Activated T-cell treated with anti-CD3 and anti-CD28 coated beads for 1 hour (primary cell): Measurements from ENCODE around the gene L3MBTL3.

Source experiments
- DNase-seq: peaks from one replicate; pipeline ENCODE4 v3.0.0-alpha.2; 2020; ENCODE audit warnings: low read depth

Gene L3MBTL3

DNA sequence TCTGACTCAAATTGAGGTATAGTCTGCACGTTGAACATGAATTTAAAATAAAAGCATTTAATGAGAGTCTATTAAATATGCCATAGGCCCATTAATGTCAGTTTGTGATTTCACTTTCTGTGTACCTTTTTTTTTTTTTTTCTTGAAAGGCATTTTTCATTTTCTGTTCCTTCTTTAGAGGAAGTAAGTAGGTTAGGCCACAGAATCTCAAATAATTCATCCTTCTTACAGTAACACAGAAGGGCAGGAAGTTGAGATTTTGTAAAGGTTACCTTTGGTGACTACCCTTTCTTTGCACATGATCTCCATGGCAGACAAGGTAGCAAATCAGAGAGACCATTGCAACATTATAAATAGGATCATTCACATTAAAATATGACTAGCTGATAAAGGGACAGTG, 9.6 kb downstream of the L3MBTL3 start:
- DNase-seq, result no peak

DNA sequence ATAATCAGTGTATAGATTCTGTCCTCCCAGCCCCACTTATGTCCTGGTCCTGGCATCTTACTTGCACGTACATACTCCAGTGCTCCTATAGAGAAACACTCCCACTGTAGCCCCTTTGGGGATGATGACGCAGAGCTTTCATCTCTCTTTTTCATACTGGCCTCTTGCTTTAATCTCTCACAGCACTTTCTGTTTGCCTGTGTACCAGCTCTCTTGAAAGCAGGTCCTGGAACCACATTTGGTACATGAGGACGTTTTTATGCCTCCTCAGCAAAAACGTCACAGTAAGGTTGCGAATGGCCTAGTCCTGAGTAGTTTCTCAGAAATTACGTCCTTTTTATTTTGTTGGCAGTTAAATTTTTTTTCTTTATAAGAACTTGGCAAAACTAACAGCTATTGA, 10.8 kb downstream of the L3MBTL3 start:
- DNase-seq, result no peak

DNA sequence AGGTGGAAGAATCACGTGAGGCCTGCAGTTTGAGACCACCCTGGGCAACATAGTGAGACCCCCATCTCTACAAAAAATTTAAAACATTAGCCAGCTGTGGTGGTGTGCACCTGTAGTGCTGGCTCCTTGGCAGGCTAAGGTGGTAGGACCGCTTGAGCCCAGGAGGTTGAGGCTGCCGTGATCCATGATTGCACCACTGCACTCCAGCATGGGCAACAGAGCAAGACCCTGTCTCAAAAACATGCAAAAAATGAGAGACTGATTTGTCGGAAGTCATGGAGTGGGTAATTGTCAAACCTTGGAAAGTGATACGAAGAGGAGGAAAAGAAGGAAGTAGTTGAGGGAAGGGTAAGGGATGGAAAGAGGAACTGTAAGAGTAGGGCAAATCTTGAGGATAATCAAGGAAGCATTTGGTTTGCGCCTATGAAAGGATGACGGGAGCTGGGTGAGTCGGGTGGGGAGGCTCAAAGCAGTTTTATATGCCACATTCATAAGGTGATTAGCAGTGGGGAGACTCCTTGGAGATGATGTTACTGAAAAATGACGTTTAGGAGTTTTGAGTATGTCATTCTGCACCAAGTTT, 14.5 kb downstream of the L3MBTL3 start:
- no peak for DNase-seq

DNA sequence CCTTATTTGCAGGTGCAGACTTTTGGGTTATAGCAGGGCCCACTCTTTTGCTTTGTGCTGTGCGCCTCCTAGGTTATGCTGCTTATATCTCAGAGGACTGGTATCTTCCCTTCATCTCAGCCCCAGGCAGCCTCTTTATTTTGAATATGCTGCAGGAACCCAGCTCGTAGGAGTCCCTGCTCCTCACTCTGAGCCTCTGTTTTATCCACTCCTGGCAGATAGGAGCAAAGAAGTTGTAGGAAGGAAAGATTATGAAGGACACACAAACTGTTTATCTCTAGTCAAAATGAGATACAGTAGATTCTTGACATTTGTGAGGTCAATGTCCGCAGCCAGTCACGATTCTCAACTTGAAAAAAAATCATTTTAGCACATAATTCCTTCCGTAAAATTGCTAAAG, 15.6 kb downstream of the L3MBTL3 start:
- no peak for DNase-seq

DNA sequence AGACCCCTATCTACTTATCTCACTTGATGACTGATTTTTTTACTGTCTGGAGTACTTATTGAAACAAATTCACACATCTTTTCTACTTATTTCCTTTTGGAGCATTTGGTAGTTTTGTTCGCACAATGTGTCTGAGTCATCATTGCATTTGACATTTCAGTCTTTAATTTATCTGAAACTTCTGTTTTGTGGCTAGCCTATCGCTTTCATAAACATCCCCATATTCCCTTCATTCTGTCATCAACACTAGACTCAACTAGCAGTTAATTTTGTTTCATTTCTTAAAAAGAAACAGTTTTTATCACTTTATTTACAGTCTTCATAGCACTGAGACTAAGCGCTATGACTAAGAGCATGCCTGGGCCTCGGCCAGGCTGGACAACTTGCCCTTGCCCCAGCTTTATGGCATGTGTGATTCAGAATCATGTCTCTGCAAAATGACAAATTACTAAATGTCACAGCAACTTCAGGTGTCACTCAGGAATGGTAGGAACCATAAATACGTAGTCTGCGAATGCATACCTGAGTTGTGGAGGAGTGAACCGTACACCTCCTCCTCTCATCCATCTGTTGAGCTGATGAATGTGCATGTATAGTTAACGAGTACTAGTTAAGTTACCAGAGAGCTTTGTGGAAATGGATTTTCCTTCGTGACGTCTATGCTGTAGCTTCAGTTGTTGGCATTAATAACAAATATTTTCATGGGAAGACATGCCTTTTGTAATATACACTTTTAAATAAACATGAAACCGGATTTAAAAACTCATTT, 16.2 kb downstream of the L3MBTL3 start:
- DNase-seq, result no peak

DNA sequence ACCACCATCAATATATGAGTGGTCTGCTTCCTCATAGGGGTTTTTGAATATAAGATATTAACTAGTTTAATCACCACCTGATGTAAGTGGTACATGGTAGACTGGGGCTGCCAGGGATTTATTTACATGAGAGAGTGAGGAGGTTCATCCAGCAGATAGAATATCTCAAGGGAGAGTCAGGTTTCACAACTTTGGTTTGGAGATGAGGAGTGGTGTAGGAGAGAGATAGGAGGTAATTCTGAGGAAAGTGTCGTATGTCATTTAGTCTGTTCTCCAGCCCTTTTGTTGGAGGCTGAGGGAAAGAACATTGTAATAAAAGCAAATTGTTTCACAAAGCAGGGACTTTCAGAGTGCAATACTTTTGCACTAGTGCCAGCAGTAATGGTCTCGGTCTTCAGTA, 16.8 kb downstream of the L3MBTL3 start:
- DNase-seq, result no peak

DNA sequence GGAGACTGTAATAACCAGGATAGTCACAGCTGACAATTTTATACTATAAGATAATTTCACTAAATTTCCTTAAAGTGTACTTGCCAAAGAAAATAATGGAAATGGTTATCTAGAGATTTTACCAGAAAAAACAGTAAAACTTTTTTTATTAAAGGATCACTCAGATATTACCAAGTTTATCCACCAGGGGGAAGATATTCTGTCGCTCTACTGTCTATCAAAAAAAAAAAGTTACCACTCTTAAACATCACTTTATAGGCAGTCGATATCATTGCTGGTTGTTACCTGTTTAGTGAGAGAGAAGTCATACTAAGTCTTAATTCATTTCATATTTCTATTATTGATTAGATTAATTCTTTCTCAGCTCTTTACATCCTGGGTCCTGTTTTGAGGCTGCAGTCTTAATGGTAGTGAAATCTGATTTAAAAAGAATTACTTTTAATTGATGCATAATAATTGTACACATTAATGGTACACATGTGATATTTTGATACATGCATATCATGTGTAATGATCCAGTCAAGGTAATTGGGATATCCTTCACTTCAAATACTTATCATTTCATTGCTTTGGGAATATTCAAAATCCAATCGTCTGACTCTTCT, 18.9 kb downstream of the L3MBTL3 start:
- DNase-seq, result no peak

DNA sequence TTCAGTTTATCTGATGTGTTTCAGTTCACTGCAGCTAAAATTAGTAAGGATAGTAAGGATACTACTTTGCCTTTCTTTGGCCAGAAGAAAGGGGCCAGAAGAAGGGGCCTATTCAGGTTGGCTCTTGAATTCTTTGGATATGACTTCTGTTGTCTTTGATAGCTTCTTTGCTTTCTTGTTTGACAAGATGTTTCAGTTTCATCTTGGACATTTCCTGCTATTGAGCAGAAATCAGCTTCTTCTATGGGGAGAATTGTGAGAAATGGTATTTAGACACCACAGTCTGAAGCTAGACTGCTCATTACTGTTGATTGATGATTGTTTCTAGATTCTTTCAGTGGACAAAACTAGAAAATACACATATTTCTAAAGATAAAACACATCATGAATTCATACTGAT, 23.2 kb downstream of the L3MBTL3 start:
- DNase-seq, result no peak

DNA sequence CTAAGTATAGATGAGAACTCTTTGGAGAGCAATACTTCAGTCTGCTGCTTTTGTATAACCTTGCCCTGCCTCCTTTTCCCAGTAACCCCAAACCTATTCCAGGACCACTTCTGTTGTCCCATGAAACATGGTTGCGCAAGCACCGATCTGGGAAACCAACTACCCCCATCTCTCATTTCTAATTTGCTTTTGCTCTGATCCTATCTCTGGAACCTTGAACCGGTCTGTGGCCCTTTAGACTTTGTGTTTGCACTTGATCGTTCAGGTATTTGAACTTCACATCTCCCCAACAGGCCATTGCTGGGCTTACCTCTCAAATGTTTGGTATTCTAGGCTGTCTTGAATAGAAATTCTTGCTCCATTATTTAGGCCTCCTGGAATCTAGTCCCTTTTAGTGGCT, 25.0 kb downstream of the L3MBTL3 start:
- DNase-seq, result no peak

DNA sequence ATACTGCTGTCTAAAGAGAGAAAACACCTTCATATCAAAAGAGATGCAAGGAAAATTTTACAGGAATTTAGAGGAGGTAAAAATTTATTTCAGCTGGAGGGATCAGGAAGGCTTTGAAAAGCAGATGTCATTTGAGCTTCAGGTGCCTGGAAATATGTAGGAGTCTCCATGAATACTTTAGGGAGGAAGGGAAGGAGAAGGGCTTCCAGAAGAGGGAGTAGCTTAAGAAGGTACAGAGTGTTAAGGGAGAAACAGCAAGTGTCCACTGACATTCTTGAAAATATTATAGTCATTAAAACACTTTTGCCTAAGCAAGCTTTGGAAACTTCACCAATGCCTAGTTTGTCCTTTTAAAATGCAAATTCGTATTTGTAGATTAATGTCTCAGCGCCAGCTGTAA, 27.2 kb downstream of the L3MBTL3 start:
- DNase-seq, result no peak

DNA sequence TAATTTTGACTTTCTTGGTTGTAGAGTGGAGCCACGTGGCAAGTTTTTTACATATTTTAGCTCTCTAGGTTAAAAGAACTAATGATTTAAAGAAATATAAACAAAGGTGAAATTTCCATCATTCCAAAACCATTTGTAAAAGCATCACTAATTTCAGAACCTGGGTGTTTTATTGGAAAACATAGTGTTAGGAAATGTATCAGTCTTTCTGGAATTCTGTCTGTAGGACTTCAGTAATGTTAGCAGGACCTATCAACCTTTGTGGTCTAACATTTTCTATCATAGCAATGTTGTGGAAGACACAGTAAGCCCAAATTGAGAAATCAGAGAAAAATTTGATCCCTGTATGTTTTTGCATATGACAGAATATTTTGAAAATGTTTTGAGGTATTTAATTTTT, 28.3 kb downstream of the L3MBTL3 start:
- no peak for DNase-seq

DNA sequence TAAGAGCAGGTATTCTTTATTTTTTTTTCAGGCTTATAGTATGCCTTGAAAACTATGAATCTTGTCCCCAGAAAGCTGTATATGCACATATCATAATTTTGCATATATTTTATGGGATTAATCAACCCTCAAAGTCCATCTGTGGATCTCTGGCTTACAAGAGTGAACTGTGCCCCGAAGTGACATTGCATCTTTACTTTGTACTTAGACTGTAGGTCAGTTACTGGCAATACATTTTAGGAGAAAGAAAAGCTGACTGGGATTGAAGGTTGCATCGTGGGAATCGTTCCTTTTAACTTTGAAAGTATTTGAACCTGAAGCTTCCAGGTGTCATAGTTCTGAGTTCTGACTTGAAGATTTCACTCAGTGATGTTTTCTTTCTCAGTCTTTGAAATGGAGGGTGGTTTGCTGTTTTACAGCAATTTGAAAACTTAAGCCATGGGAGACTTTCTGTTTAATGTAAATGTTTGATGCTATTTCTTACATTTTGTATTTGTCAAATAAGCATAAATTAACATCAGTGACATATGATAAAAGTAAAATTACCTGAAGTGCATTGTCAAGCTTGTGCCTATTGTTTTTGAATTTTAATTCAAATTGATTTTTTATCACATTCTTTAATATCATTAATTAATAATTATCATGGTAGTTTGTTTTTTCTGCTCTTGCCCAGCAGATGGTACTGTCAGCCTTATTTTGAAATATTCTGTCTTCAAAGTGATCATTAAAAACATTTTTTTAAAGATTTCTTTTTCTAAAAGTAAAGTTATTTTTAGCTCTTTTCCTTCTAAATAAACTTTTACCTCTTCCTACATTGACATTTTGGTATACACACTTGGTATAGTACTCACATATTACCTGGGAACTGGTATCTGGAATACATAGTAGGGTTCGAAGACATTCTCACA, 29.0 kb downstream of the L3MBTL3 start:
- no peak for DNase-seq

DNA sequence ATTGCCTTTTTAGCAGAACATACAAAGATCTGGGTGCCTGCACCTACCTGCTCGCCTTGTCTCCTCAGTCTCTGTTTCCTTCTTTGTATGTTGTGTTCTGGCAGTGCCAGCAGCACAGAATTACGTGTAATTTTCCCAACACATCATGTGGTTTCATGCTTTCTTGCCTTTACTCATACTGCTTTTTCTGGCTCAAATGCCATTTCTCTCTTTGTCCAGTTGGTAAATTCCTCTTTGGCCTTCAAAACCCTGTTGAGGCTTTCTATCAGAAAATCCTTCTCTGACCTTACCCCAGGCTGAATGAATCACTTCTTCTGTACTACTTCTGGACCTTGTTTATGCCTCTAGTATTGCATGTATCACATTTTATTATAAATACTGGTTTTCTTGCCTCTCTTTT, 31.8 kb downstream of the L3MBTL3 start:
- no peak for DNase-seq

DNA sequence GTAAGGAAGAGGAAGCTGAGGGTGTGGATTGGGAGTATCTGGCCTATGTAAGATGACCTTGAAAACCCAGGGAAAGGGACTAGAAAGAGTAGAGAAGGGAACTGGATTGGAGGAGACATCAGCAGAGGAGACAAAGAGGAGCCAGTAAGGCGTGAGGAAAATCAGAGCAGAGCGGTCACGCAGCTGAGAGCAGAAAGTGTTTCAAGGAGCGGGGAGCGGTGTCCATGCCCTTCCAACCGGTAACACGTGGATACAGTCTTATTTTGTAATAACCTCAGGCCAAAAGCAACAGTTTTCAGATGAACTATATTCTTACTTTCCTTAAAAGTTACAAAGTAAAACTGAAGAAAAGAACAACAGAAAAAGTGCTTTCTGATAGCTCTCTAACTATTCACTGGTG, 36.3 kb downstream of the L3MBTL3 start:
- no peak for DNase-seq

DNA sequence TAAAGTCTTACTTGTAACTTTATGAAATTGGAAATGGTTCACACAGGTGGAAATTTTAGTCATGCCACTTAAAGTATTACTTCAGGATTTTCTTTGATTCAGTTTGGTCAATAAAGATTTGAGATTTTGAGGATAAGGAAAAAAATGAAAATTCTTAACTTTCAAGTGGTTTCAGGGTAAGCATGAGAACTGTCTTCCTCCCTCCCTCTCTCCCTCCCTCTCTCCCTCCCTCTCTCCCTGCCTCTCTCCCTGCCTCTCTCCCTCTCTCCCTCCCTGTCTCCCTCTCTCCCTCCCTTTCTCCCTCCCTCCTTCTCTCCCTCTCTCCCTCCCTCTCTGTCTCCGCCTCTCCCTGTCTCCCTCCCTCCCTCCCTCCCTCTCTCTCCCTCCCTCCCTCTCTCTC, 36.9 kb downstream of the L3MBTL3 start:
- DNase-seq, result no peak

DNA sequence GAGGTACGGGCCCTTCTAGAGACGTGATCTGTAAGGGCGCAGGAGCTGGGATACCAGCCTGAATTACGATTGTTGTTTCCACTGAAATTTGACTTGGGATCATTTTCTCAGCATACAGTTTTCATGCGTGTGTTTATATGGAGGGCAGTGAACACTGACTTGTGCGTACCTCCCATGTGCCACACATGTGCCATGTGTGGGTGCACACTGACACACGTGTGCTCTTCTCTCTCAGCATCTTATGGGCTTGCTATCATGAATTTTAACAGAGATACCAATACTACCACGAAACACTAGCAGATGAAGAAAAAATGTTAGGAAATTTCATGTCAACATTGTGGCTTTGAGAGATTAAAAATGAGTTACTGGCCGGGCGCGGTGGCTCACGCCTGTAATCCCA, 39.1 kb downstream of the L3MBTL3 start:
- DNase-seq, result no peak

DNA sequence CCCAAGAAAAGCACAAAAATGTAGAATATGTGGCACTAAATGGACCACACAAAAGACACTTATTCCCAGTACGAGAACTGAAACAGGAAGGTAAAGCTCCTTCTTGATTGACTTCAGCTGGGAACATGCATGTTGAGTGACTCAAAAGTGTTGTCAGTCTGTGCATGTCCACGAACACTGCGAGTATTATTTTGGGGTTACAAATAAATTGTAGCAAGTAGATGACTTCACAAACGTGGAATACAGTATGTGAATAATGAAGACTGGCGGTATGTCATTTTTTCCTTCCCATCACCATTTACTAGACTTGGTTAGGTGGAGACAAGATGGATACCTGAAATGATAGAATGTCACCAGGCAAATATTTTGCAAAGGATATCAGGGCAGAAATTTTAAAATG, 45.4 kb downstream of the L3MBTL3 start:
- DNase-seq, result no peak

DNA sequence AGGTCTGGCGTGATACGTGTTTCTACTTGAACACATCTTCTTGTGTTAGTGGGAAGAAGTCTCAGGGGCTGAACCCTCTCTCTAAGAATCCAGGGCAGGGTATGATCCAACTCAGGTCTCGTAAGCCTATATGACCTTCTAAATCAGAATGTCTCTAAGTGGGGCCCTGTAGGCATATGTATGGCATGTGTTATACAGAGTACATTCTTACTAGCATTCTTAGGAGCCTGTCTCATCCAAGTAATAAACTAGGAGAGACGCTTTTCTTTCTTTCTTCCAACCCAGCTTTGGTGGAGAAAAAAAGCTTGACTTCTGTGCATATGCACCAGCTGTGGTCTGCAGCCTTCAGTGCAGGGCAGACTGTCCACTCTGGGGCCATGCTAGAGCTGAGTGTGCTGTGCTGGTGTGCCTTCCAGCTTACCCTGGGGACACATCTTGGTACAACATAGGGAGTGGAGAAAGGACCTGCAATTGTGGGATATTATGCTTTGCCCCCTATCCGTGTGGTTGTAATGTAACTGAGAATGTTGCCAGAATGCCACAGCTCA, 47.3 kb downstream of the L3MBTL3 start:
- no peak for DNase-seq

DNA sequence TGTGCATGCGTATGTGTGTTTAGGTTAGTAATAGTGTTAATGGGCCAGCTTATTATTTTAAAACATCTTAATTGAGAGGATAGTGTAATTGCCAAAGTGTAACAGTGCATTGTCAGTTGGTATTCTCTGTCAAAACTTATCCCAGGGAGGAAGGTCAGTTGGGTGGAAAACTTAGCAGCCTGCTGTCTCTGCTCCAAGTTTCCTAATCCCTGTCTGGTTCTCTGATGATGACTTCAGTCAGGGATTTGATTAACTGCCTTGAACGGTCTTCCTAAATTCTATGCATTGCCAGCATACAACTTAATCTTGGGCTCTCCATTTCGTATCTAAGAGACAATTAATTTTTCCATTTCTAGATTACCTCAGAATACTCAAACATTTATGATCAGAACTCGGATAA, 51.1 kb downstream of the L3MBTL3 start:
- DNase-seq, result no peak

DNA sequence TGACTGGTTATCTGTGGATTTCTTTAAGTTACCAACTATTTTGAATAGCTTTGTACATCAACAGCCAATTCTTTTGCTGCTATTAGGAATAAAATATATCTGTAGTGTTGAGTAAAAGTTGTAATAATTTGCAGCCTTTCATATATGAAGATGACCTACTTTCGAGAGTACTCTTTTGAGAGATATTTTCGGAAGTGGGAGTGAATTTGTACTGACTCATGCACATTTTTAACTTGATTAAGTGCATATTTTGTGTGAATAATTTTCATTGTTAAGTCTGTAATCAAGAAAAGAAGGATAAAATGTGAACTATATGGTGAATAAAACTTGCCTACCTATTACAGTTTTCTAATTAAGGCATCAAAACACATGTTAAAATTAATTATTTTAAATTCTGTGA, 51.9 kb downstream of the L3MBTL3 start:
- no peak for DNase-seq

DNA sequence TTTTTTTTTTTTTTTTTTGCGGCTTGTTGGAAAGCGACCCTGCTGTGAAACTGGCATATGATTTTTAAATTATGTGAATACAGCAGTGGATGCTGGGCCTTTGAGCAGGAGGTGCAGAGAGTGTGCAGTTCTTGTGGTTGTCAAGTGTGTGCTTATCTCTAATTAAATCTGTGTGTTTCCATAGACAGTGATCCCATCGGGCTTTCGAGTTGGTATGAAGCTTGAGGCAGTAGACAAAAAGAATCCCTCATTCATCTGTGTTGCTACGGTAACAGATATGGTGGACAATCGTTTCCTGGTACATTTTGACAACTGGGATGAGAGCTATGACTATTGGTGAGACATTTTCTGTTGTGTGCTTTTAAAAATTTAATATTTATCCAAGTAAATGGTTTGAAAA, 52.4 kb downstream of the L3MBTL3 start:
- no peak for DNase-seq

DNA sequence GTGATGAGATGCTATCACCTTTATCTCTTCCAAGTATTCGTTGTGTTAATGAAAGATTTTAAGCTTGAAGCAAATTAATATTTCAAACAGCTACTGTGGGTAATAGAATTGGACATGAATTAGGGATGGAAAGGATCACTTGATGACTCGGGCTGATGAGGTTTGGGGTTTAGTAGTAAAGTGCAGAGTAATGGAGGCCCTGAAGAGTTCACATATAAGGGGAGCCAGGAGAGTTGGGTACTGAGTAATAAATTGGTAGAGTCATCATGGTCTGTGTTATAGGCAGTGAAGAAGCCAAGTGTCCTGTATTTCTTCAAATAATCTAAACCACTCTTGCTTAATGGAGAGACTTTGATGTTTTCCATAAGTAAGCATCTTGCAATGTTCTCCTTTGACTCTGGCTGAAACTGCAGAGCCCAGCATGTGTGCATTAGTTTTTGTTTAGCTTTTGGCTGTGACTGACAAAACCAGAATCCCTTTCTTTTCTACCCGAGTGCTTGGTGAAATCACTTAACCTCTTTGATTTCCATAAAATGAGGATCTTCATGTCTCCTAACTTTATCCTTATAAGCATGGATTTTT, 57.6 kb downstream of the L3MBTL3 start:
- no peak for DNase-seq
